Spinal cord (tissue), 10 donors: Measurements from ENCODE around the gene FLACC1. TPM values are rescaled to one million over a fixed set of nuclear protein-coding genes. Genes with fewer than 3 reads are reported as not detected.
"Not testable (repeated sequence)": the region's sequence is repeated elsewhere in the genome, so short reads cannot be mapped to it uniquely, and the experiment has no call there.

Experiments used
- DNase-seq, 6 donors: peaks; one replicate each; pipeline versions ENCODE4 v3.0.0 to v3.0.0-alpha.2; 2013 to 2015; ENCODE audit warnings: low spot score in 6 of 6, low read depth in 4 of 6
- H3K27ac ChIP-seq: one replicate; pipeline ENCODE4 v1.5.1; 2013; ENCODE audit warnings: low read depth, low read length, control low read depth
- H3K27me3 ChIP-seq: one replicate; pipeline ENCODE4 v1.6.1; 2013; ENCODE audit warnings: low read length; ENCODE audit not compliant: control insufficient read depth, insufficient read depth
- H3K36me3 ChIP-seq: one replicate; pipeline ENCODE4 v1.6.1; 2013; ENCODE audit warnings: low read length; ENCODE audit not compliant: control insufficient read depth, insufficient read depth
- H3K4me1 ChIP-seq: one replicate; pipeline ENCODE4 v1.6.1; 2013; ENCODE audit warnings: low read length; ENCODE audit not compliant: control insufficient read depth, insufficient read depth
- H3K4me3 ChIP-seq: one replicate; pipeline ENCODE4 v1.5.1; 2013; ENCODE audit warnings: low read depth, low read length, control low read depth
- H3K9me3 ChIP-seq: one replicate; pipeline ENCODE4 v1.6.1; 2013; ENCODE audit warnings: low read length; ENCODE audit not compliant: control insufficient read depth, insufficient read depth
- WGBS: methylation state at CpG from one replicate; pipeline ENCODE4 v1.1.5; 2013; ENCODE audit warnings: missing lambda C conversion rate; ENCODE audit not compliant: insufficient coverage; 5-methylcytosine and 5-hydroxymethylcytosine counted together
- polyA plus RNA-seq, 2 donors: library from polyadenylated mRNA; unstranded; fragments of 120-200 nt; gene quantifications; one replicate each; pipeline ENCODE4 v1.2.1, GENCODE V29; 2013; ENCODE audit not compliant: insufficient read length in 2 of 2
- total RNA-seq, 2 donors: library from RNA; depleted of rRNA in 1 of 2; stranded (reverse); fragments of 120-200 nt in 1 of 2; fragments of >200 nt in 1 of 2; gene quantifications; one replicate each; pipeline versions ENCODE4 v1.2.3 to v1.2.4, GENCODE V29; 2013 to 2014
- donor health status: healthy.

FLACC1 gene
- total and polyA plus RNA-seq, 4 donors = 4.3 to 7.1 (median 5.0) TPM

DNA sequence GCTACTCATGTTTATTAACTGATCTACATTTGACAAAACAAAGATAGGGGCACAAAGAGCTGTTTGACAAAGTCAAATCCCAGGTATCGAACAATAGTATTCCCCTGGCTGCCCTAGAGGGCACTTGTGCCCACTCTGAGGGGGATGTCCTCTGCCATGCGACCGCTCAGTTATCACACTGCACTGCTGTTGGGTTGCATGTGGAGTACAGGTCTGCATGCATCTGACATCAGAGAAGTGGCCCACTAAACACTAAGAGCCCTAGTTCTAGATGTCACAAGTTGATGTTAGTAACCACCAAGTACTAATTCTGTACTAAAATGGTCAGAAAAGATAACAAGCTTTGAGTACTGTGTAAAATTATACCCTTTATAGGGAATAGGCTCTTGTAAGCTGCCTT, 20.1 kb upstream of the FLACC1 start:
- no peak overlapping the region for H3K4me3 ChIP-seq
- no peak for DNase-seq
- no peaks in the 10 kb centered on the region for H3K4me1 ChIP-seq
- H3K27me3 ChIP-seq = no peaks in the 10 kb centered on the region
- H3K9me3 ChIP-seq = no peaks in the 10 kb centered on the region
- WGBS = 100% methylated on average over 2 of the region's 3 CpGs
- H3K27ac ChIP-seq = no peak overlapping the region
- peaks cover 8% of the 10 kb centered on the region for H3K36me3 ChIP-seq

DNA sequence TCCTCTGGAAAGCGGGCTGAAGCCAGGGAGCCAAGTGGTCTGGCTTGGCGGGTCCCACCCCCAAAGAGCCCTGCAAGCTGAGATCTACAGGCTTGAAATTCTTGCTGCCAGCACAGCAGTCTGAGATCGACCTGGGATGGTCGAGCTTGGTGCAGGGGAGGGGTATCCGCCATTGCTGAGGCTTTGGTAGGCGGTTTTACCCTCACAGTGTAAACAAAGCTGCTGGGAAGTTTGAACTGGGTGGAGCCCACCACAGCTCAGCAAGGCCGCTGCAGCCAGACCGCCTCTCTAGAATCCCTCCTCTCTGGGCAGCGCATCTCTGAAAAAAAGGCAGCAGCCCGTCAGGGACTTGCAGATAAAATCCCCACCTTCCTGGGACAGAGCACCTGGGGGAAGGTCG, 12.6 kb upstream of the FLACC1 start:
- Histone ChIP-seq H3K27me3 (no peaks in the 10 kb centered on the region), H3K4me1 (no peaks in the 10 kb centered on the region), H3K4me3 (no peak overlapping the region), H3K27ac (no peak overlapping the region), H3K9me3 (peaks cover 8% of the 10 kb centered on the region), H3K36me3 (peaks cover 8% of the 10 kb centered on the region)
- 77% methylated on average over 11 of the region's 11 CpGs for WGBS
- DNase-seq = no peak

DNA sequence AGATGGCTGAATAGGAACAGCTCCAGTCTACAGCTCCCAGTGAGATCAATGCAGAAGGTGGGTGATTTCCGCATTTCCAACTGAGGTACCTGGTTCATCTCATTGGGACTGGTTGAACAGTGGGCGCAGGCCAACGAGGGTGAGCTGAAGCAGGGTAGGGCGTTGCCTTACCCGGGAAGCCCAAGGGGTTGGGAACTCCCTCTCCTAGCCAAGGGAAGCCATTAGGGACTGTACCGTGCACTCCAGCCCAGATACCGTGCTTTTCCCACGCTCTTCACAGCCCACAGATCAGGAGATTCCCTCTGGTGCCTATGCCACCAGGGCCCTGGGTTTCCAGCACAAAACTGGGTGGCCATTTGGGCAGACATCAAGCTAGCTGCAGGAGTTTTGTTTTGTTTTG, 12.2 kb upstream of the FLACC1 start:
- H3K4me1 ChIP-seq, DNase-seq, H3K4me3 ChIP-seq, H3K9me3 ChIP-seq, H3K36me3 ChIP-seq, H3K27ac ChIP-seq, H3K27me3 ChIP-seq: not testable (repeated sequence)
- 98% methylated on average over 8 of the region's 8 CpGs for WGBS

DNA sequence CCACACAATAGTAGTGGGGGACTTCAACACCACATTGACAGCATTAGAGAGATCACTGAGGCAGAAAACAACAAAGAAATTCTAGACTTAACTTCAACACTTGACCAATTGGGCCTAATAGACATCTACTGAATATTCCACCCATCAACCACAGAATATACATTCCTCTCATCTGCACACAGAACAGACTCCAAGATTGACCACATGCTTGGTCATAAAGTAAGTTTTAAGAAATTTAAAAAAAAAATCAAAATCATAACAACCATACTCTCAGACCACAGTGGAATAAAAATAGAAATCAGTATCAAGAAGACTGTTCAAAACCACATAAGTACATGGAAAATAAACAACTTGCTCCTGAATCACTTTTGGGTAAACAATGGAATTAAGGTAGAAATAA, 9.0 kb upstream of the FLACC1 start:
- no peak overlapping the region for H3K27ac ChIP-seq
- peaks cover 21% of the 10 kb centered on the region for H3K36me3 ChIP-seq
- H3K4me3 ChIP-seq = no peak overlapping the region
- peaks cover 8% of the 10 kb centered on the region for H3K9me3 ChIP-seq
- H3K4me1 ChIP-seq = no peaks in the 10 kb centered on the region
- no peak for DNase-seq
- H3K27me3 ChIP-seq = no peaks in the 10 kb centered on the region

GRCh38 chr2:201363857-201364560, 6.9 kb upstream of the FLACC1 start:
- H3K27ac ChIP-seq = no peak overlapping the region
- peaks cover 16% of the 10 kb centered on the region for H3K36me3 ChIP-seq
- no peak overlapping the region for H3K4me3 ChIP-seq
- DNase-seq = peak in 2 of 6 donors; percentile 10 to 15
- no CpG with 5 or more reads among the region's 2 CpGs for WGBS
- no peaks in the 10 kb centered on the region for H3K4me1 ChIP-seq
- peaks cover 8% of the 10 kb centered on the region for H3K9me3 ChIP-seq
- no peaks in the 10 kb centered on the region for H3K27me3 ChIP-seq

DNA sequence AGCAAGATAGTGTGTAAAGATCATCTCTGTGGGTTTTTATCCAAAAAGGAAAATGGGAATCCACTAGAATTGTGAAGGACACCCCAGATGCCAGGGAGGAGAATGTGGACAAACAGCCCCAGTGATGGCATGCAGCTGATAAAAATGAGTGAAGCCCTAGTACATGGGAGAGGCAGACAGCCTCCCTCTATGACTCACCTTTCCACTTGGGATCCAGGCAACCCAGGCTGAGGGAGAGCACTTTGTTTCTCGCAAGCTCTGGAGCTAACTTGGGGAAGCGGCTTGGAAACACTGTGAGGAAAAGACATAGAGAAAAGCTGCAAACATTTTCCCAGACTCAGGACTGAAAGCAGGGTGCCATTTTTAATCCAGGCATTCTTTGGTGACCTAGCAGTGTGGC, 5.3 kb upstream of the FLACC1 start:
- H3K27ac ChIP-seq = no peak overlapping the region
- no peak overlapping the region for H3K4me3 ChIP-seq
- peaks cover 4% of the 10 kb centered on the region for H3K9me3 ChIP-seq
- DNase-seq = no peak
- H3K36me3 ChIP-seq = peaks cover 16% of the 10 kb centered on the region
- no peaks in the 10 kb centered on the region for H3K4me1 ChIP-seq
- WGBS = 100% methylated on average over 1 of the region's 2 CpGs
- no peaks in the 10 kb centered on the region for H3K27me3 ChIP-seq

GRCh38 chr2:201361078-201361733, 4.1 kb upstream of the FLACC1 start:
- no CpG with 5 or more reads among the region's 2 CpGs for WGBS
- no peak overlapping the region for H3K27ac ChIP-seq
- no peak overlapping the region for H3K4me3 ChIP-seq
- peaks cover 16% of the 10 kb centered on the region for H3K36me3 ChIP-seq
- H3K4me1 ChIP-seq = no peaks in the 10 kb centered on the region
- H3K27me3 ChIP-seq = no peaks in the 10 kb centered on the region
- no peaks in the 10 kb centered on the region for H3K9me3 ChIP-seq
- no peak for DNase-seq

DNA sequence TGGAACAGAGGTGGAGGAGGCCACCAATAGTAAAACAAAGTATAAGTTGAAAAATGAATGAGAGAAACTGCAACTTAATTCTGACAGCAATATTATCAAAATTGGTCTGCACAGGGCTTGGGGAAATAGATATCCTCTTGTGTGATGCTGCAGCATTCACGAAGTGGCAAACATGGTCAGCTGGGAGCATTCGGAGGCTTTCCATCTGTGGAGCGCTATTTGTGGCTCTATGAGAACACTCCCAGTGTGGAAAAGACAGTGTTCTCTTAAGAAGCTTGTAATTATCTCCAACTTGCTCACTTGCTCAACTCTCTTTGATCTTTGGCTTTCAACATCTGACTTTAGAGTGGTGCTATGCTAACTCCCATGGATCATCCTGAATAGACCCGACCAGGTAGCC, 3.1 kb upstream of the FLACC1 start:
- H3K27me3 ChIP-seq = no peaks in the 10 kb centered on the region
- no peaks in the 10 kb centered on the region for H3K9me3 ChIP-seq
- no peak for DNase-seq
- no peak overlapping the region for H3K27ac ChIP-seq
- H3K36me3 ChIP-seq = peaks cover 16% of the 10 kb centered on the region
- H3K4me1 ChIP-seq = no peaks in the 10 kb centered on the region
- H3K4me3 ChIP-seq = no peak overlapping the region
- 83% methylated on average over 2 of the region's 4 CpGs for WGBS

DNA sequence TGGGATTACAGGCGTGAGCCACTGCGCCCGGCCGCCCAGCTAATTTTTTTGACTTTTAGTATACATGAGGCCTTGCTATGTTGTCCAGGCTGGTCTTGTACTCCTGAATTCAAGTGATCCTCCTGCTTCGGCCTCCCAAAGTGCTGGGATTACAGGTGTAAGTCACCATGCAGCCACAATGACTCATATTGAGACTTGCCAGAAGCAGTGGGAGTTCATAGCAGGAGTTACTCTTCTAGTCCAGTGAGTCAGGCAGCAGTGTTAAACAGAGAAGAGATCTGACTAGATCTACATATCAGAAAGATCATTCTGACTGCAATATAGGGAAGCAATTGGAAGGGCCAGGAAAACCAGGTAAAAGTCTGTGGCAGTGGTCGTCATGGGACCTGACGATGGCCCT, 1.5 kb upstream of the FLACC1 start:
- Histone ChIP-seq H3K4me3 (no peak overlapping the region), H3K27me3 (no peaks in the 10 kb centered on the region), H3K4me1 (no peaks in the 10 kb centered on the region), H3K9me3 (no peaks in the 10 kb centered on the region), H3K36me3 (peaks cover 15% of the 10 kb centered on the region), H3K27ac (no peak overlapping the region)
- WGBS = 94% methylated on average over 7 of the region's 7 CpGs
- DNase-seq = no peak

GRCh38 chr2:201353116-201353515, 4.0 kb downstream of the FLACC1 start:
- Histone ChIP-seq H3K9me3 (no peaks in the 10 kb centered on the region), H3K27ac (no peak overlapping the region), H3K36me3 (peaks cover 11% of the 10 kb centered on the region), H3K27me3 (no peaks in the 10 kb centered on the region), H3K4me1 (no peaks in the 10 kb centered on the region), H3K4me3 (no peak overlapping the region)
- WGBS = no CpG with 5 or more reads among the region's 1 CpG
- DNase-seq = no peak
